SK-N-SH treated with all-trans-retinoic acid at 6 μM for 48 hours (cell line): Measurements from ENCODE around the gene ZNF654.

Source experiments
- ATAC-seq: fragments of 200-7000 bp; cut with Tn5 transposase; 3 replicates; pipeline ENCODE4 v1.9.1; 2020; ENCODE audit warnings: mild to moderate bottlenecking, moderate library complexity
- ARNTL ChIP-seq: fragments of 450-650 bp; formaldehyde crosslinking; IDR thresholded peaks from 2 replicates; pipeline ENCODE4 v1.5.0; 2020; ENCODE audit warnings: low read depth, mild to moderate bottlenecking, moderate library complexity, borderline replicate concordance
- BACH2 ChIP-seq: fragments of 250-450 bp; sonication (Bioruptor Pico); IDR thresholded peaks from 2 replicates; pipeline ENCODE4 v1.9.0; 2021; ENCODE audit warnings: mild to moderate bottlenecking, borderline replicate concordance
- CREB5 ChIP-seq: fragments of 250-450 bp; sonication (Bioruptor Pico); IDR thresholded peaks from 2 replicates; pipeline ENCODE4 v1.5.1; 2020; ENCODE audit warnings: low read depth, mild to moderate bottlenecking, moderate library complexity
- CSDC2 ChIP-seq: fragments of 250-450 bp; sonication (Bioruptor Pico); IDR thresholded peaks from 2 replicates; pipeline ENCODE4 v1.5.0; 2020; ENCODE audit warnings: mild to moderate bottlenecking, moderate library complexity
- ESRRG ChIP-seq: fragments of 250-450 bp; sonication (Bioruptor Pico); IDR thresholded peaks from 2 replicates; pipeline ENCODE4 v1.6.1; 2021; ENCODE audit warnings: mild to moderate bottlenecking
- GLIS3 ChIP-seq: fragments of 250-450 bp; sonication (Bioruptor Pico); IDR thresholded peaks from 2 replicates; pipeline ENCODE4 v1.5.0; 2020; ENCODE audit warnings: mild to moderate bottlenecking, moderate library complexity
- ISL1 ChIP-seq: fragments of 250-450 bp; sonication (Bioruptor Pico); IDR thresholded peaks from 2 replicates; pipeline ENCODE4 v2.1.2; 2022; ENCODE audit warnings: mild to moderate bottlenecking, moderate library complexity
- OSR1 ChIP-seq: fragments of 250-450 bp; sonication (Bioruptor Pico); IDR thresholded peaks from 2 replicates; pipeline ENCODE4 v1.8.0; 2022; ENCODE audit warnings: moderate library complexity, mild to moderate bottlenecking, inconsistent platforms
- POU6F1 ChIP-seq: fragments of 250-450 bp; sonication (Bioruptor Pico); IDR thresholded peaks from 2 replicates; pipeline ENCODE4 v1.8.0; 2021; ENCODE audit warnings: low read depth, mild to moderate bottlenecking, moderate library complexity, borderline replicate concordance
- PPARA ChIP-seq: fragments of 250-450 bp; sonication (Bioruptor Pico); IDR thresholded peaks from 2 replicates; pipeline ENCODE4 v1.5.0; 2020; ENCODE audit warnings: mild to moderate bottlenecking, borderline replicate concordance
- RARB ChIP-seq: fragments of 250-450 bp; sonication (Bioruptor Pico); IDR thresholded peaks from 2 replicates; pipeline ENCODE4 v1.8.0; 2021; ENCODE audit warnings: mild to moderate bottlenecking, moderate library complexity
- TCF4 ChIP-seq: fragments of 250-450 bp; sonication (Bioruptor Pico); IDR thresholded peaks from 2 replicates; pipeline ENCODE4 v1.8.0; 2021; ENCODE audit warnings: mild to moderate bottlenecking, moderate library complexity, borderline replicate concordance
- TOX ChIP-seq: fragments of 250-450 bp; sonication (Bioruptor Pico); IDR thresholded peaks from 2 replicates; pipeline ENCODE4 v1.8.0; 2021; ENCODE audit warnings: mild to moderate bottlenecking, moderate library complexity, borderline replicate concordance
- ZC3H10 ChIP-seq: fragments of 250-450 bp; sonication (Bioruptor Pico); IDR thresholded peaks from 2 replicates; pipeline ENCODE4 v1.5.1; 2021; ENCODE audit warnings: mild to moderate bottlenecking, moderate library complexity
- ZFP3 ChIP-seq: fragments of 250-450 bp; sonication (Bioruptor Pico); IDR thresholded peaks from 2 replicates; pipeline ENCODE4 v1.5.0; 2020; ENCODE audit warnings: mild to moderate bottlenecking, moderate library complexity
- ZNF565 ChIP-seq: fragments of 450-650 bp; formaldehyde crosslinking; conservative IDR thresholded peaks from 2 replicates; pipeline ENCODE4 v1.5.0; 2020; ENCODE audit warnings: low read depth, mild to moderate bottlenecking, moderate library complexity
- ZNF70 ChIP-seq: fragments of 450-650 bp; formaldehyde crosslinking; IDR thresholded peaks from 2 replicates; pipeline ENCODE4 v1.5.0; 2020; ENCODE audit warnings: mild to moderate bottlenecking, moderate library complexity
- ZNF8 ChIP-seq: fragments of 450-650 bp; formaldehyde crosslinking; IDR thresholded peaks from 2 replicates; pipeline ENCODE4 v1.5.0; 2020; ENCODE audit warnings: mild to moderate bottlenecking, moderate library complexity
- TF ChIP-seq, protein P1 (sequence below): fragments of 250-450 bp; sonication (Bioruptor Pico); IDR thresholded peaks from 2 replicates; pipeline ENCODE4 v1.5.1; 2021; ENCODE audit warnings: mild to moderate bottlenecking, moderate library complexity
- TF ChIP-seq, protein P2 (sequence below): fragments of 250-450 bp; sonication (Bioruptor Pico); IDR thresholded peaks from 2 replicates; pipeline ENCODE4 v1.8.0; 2020; ENCODE audit warnings: mild to moderate bottlenecking, moderate library complexity, borderline replicate concordance

Gene ZNF654

DNA sequence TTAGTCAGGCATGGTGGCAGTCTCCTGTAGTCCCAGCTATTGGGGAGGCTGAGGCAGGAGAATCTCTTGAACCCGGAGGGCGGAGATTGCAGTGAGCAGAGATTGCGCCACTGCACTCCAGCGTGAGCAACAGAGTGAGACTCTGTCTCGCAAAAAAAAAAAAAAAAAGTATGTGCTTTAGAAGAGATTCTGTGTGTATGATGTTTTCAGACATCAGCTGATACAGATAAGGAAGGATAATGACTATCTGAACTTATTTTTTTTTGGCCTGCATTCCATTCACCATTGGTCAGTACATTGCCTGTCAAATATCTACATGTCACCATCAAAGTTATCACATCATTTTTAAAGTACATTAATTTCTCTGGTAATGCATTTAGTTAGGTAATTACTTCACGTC is 108.1 kb downstream of the ZNF654 start (continued):
- TF ChIP-seq POU6F1 (CRISPR knock-in tag), result no peak
- TF ChIP-seq GLIS3 (CRISPR knock-in tag), result no peak
- TF ChIP-seq ZNF565 (CRISPR knock-in tag), result no peak

- no peak for ATAC-seq
- no peak for TF ChIP-seq TCF4
- no peak for TF ChIP-seq CSDC2 (CRISPR knock-in tag)
- no peak for TF ChIP-seq ZNF70
- no peak for TF ChIP-seq OSR1 (CRISPR knock-in tag)
- TF ChIP-seq GLIS3 (CRISPR knock-in tag), result no peak
- no peak for TF ChIP-seq BACH2 (CRISPR knock-in tag)
- no peak for TF ChIP-seq CREB5 (CRISPR knock-in tag)
- TF ChIP-seq ZNF565 (CRISPR knock-in tag), result no peak
- TF ChIP-seq ESRRG (CRISPR knock-in tag), result no peak
- TF ChIP-seq POU6F1 (CRISPR knock-in tag), result no peak
- no peak for TF ChIP-seq ZNF8 (CRISPR knock-in tag)
- no peak for TF ChIP-seq ZFP3 (CRISPR knock-in tag)
- no peak for TF ChIP-seq ISL1
- no peak for TF ChIP-seq PPARA (CRISPR knock-in tag)
- TF ChIP-seq, protein P1, sequence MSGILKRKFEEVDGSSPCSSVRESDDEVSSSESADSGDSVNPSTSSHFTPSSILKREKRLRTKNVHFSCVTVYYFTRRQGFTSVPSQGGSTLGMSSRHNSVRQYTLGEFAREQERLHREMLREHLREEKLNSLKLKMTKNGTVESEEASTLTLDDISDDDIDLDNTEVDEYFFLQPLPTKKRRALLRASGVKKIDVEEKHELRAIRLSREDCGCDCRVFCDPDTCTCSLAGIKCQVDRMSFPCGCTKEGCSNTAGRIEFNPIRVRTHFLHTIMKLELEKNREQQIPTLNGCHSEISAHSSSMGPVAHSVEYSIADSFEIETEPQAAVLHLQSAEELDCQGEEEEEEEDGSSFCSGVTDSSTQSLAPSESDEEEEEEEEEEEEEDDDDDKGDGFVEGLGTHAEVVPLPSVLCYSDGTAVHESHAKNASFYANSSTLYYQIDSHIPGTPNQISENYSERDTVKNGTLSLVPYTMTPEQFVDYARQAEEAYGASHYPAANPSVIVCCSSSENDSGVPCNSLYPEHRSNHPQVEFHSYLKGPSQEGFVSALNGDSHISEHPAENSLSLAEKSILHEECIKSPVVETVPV (CRISPR knock-in tag), result no peak
- no peak for TF ChIP-seq ARNTL (CRISPR knock-in tag)
- TF ChIP-seq RARB, result no peak
Measured at GRCh38 chr3:88167704-88168103, 108.6 kb downstream of the ZNF654 start.

GRCh38 chr3:88168171-88168570 is 109.1 kb downstream of the ZNF654 start:
- ATAC-seq, result no peak
- TF ChIP-seq ISL1, result no peak
- no peak for TF ChIP-seq GLIS3 (CRISPR knock-in tag)
- no peak for TF ChIP-seq ESRRG (CRISPR knock-in tag)
- TF ChIP-seq POU6F1 (CRISPR knock-in tag), result no peak
- no peak for TF ChIP-seq ZNF565 (CRISPR knock-in tag)
- no peak for TF ChIP-seq ZFP3 (CRISPR knock-in tag)
- no peak for TF ChIP-seq TCF4
- TF ChIP-seq ZC3H10, result no peak
- no peak for TF ChIP-seq CREB5 (CRISPR knock-in tag)
- TF ChIP-seq TOX (CRISPR knock-in tag), result no peak
- TF ChIP-seq, protein P2, sequence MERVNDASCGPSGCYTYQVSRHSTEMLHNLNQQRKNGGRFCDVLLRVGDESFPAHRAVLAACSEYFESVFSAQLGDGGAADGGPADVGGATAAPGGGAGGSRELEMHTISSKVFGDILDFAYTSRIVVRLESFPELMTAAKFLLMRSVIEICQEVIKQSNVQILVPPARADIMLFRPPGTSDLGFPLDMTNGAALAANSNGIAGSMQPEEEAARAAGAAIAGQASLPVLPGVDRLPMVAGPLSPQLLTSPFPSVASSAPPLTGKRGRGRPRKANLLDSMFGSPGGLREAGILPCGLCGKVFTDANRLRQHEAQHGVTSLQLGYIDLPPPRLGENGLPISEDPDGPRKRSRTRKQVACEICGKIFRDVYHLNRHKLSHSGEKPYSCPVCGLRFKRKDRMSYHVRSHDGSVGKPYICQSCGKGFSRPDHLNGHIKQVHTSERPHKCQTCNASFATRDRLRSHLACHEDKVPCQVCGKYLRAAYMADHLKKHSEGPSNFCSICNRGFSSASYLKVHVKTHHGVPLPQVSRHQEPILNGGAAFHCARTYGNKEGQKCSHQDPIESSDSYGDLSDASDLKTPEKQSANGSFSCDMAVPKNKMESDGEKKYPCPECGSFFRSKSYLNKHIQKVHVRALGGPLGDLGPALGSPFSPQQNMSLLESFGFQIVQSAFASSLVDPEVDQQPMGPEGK (CRISPR knock-in tag), result no peak
- no peak for TF ChIP-seq PPARA (CRISPR knock-in tag)
- no peak for TF ChIP-seq BACH2 (CRISPR knock-in tag)
- TF ChIP-seq, all 23 proteins: peak for 0
